HepG2 (cell line): ENCODE measurements around the gene NABP1.

Experiments
- BRD4 ChIP-seq: sonication (generic); formaldehyde crosslinking; IDR thresholded peaks from 2 replicates; pipeline ENCODE4 v1.4.0; 2020; ENCODE audit warnings: missing genetic modification reagents
- CTCF ChIP-seq: sonication (generic); formaldehyde crosslinking; IDR thresholded peaks from 2 replicates; pipeline ENCODE4 v1.5.0; 2020; ENCODE audit warnings: mild to moderate bottlenecking, missing genetic modification reagents, moderate library complexity
- EZH2 ChIP-seq: conservative IDR thresholded peaks from 2 replicates; pipeline ENCODE4 v1.6.1; 2012; ENCODE audit warnings: mild to moderate bottlenecking, low read depth, low read length, moderate library complexity
- FOXA1 ChIP-seq, 2 experiments: fragments of 450-650 bp in 1 of 2; sonication (generic) in 1 of 2; formaldehyde crosslinking in 1 of 2; IDR thresholded peaks; 2 replicates each; pipeline versions ENCODE4 v1.4.0 to v1.6.1; 2016 to 2020; ENCODE audit warnings: missing genetic modification reagents in 1 of 2
- FOXJ3 ChIP-seq: sonication (generic); formaldehyde crosslinking; IDR thresholded peaks from 2 replicates; pipeline ENCODE4 v1.4.0; 2020; ENCODE audit warnings: missing genetic modification reagents, mild to moderate bottlenecking, borderline replicate concordance
- GZF1 ChIP-seq: sonication (generic); formaldehyde crosslinking; IDR thresholded peaks from 2 replicates; pipeline ENCODE4 v1.5.1; 2020; ENCODE audit warnings: mild to moderate bottlenecking, missing genetic modification reagents
- MAX ChIP-seq: IDR thresholded peaks from 2 replicates; pipeline ENCODE4 v1.6.1; 2012; ENCODE audit warnings: inconsistent platforms
- NR1H2 ChIP-seq: sonication (generic); formaldehyde crosslinking; IDR thresholded peaks from 2 replicates; pipeline ENCODE4 v1.8.1; 2022; ENCODE audit warnings: low read depth, missing genetic modification reagents, borderline replicate concordance
- POLR2A ChIP-seq, 2 experiments: IDR thresholded peaks; 2 replicates each; pipeline ENCODE4 v1.6.1; 2011; ENCODE audit warnings: low read depth in 2 of 2, low read length in 2 of 2, mild to moderate bottlenecking in 1 of 2, moderate library complexity in 1 of 2; ENCODE audit not compliant: insufficient read depth in 1 of 2
- TBX2 ChIP-seq: sonication (generic); formaldehyde crosslinking; IDR thresholded peaks from 2 replicates; pipeline ENCODE4 v1.5.0; 2020; ENCODE audit warnings: missing genetic modification reagents, mild to moderate bottlenecking, borderline replicate concordance
- U2AF1 ChIP-seq: fragments of 200-400 bp; formaldehyde crosslinking; optimal IDR thresholded peaks from 2 replicates; pipeline ENCODE3; 2017; ENCODE audit warnings: mild to moderate bottlenecking, low read depth, low read length
- ZBTB37 ChIP-seq: sonication (generic); formaldehyde crosslinking; IDR thresholded peaks from 2 replicates; pipeline ENCODE4 v1.4.0; 2020; ENCODE audit warnings: mild to moderate bottlenecking, missing genetic modification reagents
- ZNF333 ChIP-seq: sonication (generic); formaldehyde crosslinking; IDR thresholded peaks from 2 replicates; pipeline ENCODE4 v1.4.0; 2020; ENCODE audit warnings: mild to moderate bottlenecking, missing genetic modification reagents, borderline replicate concordance
- TF ChIP-seq, protein P1 (sequence below): sonication (generic); formaldehyde crosslinking; IDR thresholded peaks from 2 replicates; pipeline ENCODE4 v1.4.0; 2020; ENCODE audit warnings: missing genetic modification reagents, borderline replicate concordance

DNA sequence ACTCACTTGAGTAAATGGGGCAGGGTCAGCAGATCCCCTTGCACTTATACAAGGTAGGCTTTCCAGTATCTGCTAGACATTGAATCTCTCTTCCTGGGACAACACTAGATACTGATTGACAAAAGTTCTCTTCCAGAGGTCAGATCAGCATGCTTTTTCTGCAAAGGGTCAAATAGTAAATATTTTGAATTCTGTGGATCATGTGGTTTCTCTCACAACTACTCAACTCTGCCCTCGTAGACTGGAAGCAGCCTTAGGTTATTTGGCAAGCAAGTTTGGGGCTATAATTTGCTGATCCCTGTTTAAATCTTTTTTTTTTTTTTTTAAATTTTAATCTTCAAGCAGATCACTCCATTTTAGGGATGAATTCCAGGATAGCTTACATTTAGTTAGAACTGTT is 17.4 kb upstream of the NABP1 start:
- TF ChIP-seq EZH2 (no peak), BRD4 (no peak), FOXA1 (IDR thresholded peaks at IDR 0.05) (no peak), FOXA1 (CRISPR knock-in tag; IDR thresholded peaks at IDR 0.05) (no peak), TBX2 (CRISPR knock-in tag) (no peak), ZNF333 (CRISPR knock-in tag) (no peak), MAX (no peak), POLR2A (IDR thresholded peaks at IDR 0.05; ENCODE audit: insufficient read depth in 1 of 2, low read depth in 2 of 2, low read length in 2 of 2) (no peak), NR1H2 (CRISPR knock-in tag) (no peak), CTCF (CRISPR knock-in tag) (no peak), U2AF1 (no peak), ZBTB37 (CRISPR knock-in tag) (no peak), FOXJ3 (CRISPR knock-in tag) (no peak), GZF1 (CRISPR knock-in tag) (no peak)
- TF ChIP-seq, protein P1, sequence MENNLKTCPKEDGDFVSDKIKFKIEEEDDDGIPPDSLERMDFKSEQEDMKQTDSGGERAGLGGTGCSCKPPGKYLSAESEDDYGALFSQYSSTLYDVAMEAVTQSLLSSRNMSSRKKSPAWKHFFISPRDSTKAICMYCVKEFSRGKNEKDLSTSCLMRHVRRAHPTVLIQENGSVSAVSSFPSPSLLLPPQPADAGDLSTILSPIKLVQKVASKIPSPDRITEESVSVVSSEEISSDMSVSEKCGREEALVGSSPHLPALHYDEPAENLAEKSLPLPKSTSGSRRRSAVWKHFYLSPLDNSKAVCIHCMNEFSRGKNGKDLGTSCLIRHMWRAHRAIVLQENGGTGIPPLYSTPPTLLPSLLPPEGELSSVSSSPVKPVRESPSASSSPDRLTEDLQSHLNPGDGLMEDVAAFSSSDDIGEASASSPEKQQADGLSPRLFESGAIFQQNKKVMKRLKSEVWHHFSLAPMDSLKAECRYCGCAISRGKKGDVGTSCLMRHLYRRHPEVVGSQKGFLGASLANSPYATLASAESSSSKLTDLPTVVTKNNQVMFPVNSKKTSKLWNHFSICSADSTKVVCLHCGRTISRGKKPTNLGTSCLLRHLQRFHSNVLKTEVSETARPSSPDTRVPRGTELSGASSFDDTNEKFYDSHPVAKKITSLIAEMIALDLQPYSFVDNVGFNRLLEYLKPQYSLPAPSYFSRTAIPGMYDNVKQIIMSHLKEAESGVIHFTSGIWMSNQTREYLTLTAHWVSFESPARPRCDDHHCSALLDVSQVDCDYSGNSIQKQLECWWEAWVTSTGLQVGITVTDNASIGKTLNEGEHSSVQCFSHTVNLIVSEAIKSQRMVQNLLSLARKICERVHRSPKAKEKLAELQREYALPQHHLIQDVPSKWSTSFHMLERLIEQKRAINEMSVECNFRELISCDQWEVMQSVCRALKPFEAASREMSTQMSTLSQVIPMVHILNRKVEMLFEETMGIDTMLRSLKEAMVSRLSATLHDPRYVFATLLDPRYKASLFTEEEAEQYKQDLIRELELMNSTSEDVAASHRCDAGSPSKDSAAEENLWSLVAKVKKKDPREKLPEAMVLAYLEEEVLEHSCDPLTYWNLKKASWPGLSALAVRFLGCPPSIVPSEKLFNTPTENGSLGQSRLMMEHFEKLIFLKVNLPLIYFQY: no peak
